ENCODE data around the gene TBX15. TPM values are rescaled to one million over a fixed set of nuclear protein-coding genes. Genes with fewer than 3 reads are reported as not detected.

Gene TBX15
- total RNA-seq, 1 donor from 2014 or later: 0.07 TPM

DNA sequence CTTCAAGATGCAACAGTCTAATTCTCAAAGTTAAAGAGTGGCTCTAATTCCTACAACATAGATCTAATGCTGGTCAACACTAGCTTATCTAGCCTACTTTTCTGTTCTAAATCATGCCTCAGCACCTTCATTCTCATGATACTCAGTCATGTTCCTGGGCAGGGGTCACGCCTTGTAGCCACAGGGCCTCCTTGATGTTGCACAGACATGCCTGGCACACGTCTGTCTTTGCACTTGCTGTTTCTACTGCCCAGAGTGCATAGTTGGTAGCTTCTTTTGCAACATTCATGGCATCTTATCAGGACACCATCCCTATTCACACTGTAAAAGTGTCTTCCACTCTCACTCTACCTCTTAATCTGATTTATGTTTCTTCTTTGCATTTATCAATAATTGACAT lies 76.6 kb downstream of the TBX15 start:
- Mint-ChIP-seq H3K27me3 (ENCODE audit: low read depth, unreplicated experiment) (peaks cover 4% of the 10 kb centered on the region), H3K4me3 (ENCODE audit: unreplicated experiment) (no peak overlapping the region), H3K4me1 (ENCODE audit: low read depth, unreplicated experiment) (no peaks in the 10 kb centered on the region), H3K36me3 (ENCODE audit: low read depth, unreplicated experiment) (no peaks in the 10 kb centered on the region), H3K27ac (ENCODE audit: unreplicated experiment) (no peak overlapping the region), H3K9me3 (ENCODE audit: unreplicated experiment) (no peaks in the 10 kb centered on the region)
- Histone ChIP-seq H3K36me3 (ENCODE audit: insufficient read depth, low read length) (no peaks in the 10 kb centered on the region), H4K20me1 (ENCODE audit: insufficient read depth, low read length) (no peaks in the 10 kb centered on the region), H3K4me2 (ENCODE audit: low read length) (no peak overlapping the region), H3K9me3 (ENCODE audit: insufficient read depth, low read depth, low read length) (no peaks in the 10 kb centered on the region), H3K4me1 (ENCODE audit: insufficient read depth, low read length) (no peaks in the 10 kb centered on the region), H3K79me2 (ENCODE audit: insufficient read depth, low read length) (no peaks in the 10 kb centered on the region), H3K27me3 (ENCODE audit: insufficient read depth, low read length) (no peaks in the 10 kb centered on the region), H3K27ac (ENCODE audit: low read depth, low read length) (no peak overlapping the region), H2AFZ (ENCODE audit: low read depth, low read length) (no peak overlapping the region), H3K9ac (ENCODE audit: low read length) (no peak overlapping the region), H3K4me3 (ENCODE audit: insufficient read depth, low read depth, low read length) (no peak overlapping the region)
- TF ChIP-seq, protein P1, sequence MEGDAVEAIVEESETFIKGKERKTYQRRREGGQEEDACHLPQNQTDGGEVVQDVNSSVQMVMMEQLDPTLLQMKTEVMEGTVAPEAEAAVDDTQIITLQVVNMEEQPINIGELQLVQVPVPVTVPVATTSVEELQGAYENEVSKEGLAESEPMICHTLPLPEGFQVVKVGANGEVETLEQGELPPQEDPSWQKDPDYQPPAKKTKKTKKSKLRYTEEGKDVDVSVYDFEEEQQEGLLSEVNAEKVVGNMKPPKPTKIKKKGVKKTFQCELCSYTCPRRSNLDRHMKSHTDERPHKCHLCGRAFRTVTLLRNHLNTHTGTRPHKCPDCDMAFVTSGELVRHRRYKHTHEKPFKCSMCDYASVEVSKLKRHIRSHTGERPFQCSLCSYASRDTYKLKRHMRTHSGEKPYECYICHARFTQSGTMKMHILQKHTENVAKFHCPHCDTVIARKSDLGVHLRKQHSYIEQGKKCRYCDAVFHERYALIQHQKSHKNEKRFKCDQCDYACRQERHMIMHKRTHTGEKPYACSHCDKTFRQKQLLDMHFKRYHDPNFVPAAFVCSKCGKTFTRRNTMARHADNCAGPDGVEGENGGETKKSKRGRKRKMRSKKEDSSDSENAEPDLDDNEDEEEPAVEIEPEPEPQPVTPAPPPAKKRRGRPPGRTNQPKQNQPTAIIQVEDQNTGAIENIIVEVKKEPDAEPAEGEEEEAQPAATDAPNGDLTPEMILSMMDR (IDR thresholded peaks at IDR 0.05; ENCODE audit: insufficient read depth, low read depth, low read length): no peak
- no peak for TF ChIP-seq EZH2 (IDR thresholded peaks at IDR 0.05; ENCODE audit: insufficient read depth, low read length)
- FAIRE-seq (no peak), DNase-seq (ENCODE audit: low read depth) (no peak)

DNA sequence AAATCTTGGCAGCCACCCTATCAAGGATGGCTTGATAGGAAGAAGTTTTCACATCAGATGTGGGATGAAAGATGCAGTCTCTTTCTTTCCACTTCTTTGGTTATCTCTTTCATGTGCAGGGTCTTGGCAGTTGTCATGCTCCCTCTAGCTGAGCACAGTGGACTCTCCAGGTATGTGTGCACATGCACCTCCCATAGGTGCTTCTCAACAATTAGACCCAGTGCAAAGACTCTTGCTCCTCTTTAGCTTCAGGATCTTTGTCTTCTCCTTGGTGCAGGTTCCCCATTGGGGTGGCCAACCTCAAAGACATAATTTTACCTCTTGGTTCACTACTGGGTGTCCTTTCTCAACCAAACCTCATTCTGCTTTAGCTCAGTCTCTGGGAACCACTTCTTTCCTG lies 80.7 kb downstream of the TBX15 start:
- DNase-seq (ENCODE audit: low read depth) (no peak), FAIRE-seq (no peak)
- Histone ChIP-seq H3K27ac (ENCODE audit: low read depth, low read length) (no peak overlapping the region), H3K36me3 (ENCODE audit: insufficient read depth, low read length) (no peaks in the 10 kb centered on the region), H3K4me3 (ENCODE audit: insufficient read depth, low read depth, low read length) (no peak overlapping the region), H3K4me1 (ENCODE audit: insufficient read depth, low read length) (no peaks in the 10 kb centered on the region), H2AFZ (ENCODE audit: low read depth, low read length) (no peak overlapping the region), H3K9ac (ENCODE audit: low read length) (no peak overlapping the region), H3K9me3 (ENCODE audit: insufficient read depth, low read depth, low read length) (no peaks in the 10 kb centered on the region), H3K79me2 (ENCODE audit: insufficient read depth, low read length) (no peaks in the 10 kb centered on the region), H4K20me1 (ENCODE audit: insufficient read depth, low read length) (no peaks in the 10 kb centered on the region), H3K27me3 (ENCODE audit: insufficient read depth, low read length) (no peaks in the 10 kb centered on the region), H3K4me2 (ENCODE audit: low read length) (no peak overlapping the region)
- peaks cover 4% of the 10 kb centered on the region for H3K27me3 Mint-ChIP-seq (ENCODE audit: low read depth, unreplicated experiment)
- H3K27ac Mint-ChIP-seq (ENCODE audit: unreplicated experiment): no peak overlapping the region
- no peaks in the 10 kb centered on the region for H3K9me3 Mint-ChIP-seq (ENCODE audit: unreplicated experiment)
- H3K4me1 Mint-ChIP-seq (ENCODE audit: low read depth, unreplicated experiment): peaks cover under 1% of the 10 kb centered on the region
- TF ChIP-seq, protein P1 (IDR thresholded peaks at IDR 0.05; ENCODE audit: insufficient read depth, low read depth, low read length): no peak
- no peak for TF ChIP-seq EZH2 (IDR thresholded peaks at IDR 0.05; ENCODE audit: insufficient read depth, low read length)
- no peaks in the 10 kb centered on the region for H3K36me3 Mint-ChIP-seq (ENCODE audit: low read depth, unreplicated experiment)
- H3K4me3 Mint-ChIP-seq (ENCODE audit: unreplicated experiment): no peak overlapping the region

DNA sequence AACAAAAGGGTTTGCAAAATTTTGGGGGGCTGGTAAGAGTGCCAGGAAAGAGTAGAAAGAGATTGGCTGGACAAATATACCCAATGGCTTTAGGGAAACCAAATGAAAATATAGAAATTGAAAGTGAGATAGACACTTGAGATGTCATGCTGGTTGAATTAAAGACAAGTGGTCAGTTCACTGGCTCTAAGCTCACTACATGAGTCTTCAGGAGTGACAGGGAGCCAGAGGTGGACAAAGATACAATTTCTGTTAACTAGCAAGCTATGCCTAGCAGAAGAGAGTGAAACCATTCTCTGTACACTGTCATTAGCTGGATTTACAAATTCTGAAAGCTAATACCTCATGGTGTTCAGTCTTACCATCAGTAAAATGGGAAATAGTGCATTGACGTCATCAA lies 82.5 kb downstream of the TBX15 start:
- H3K36me3 Mint-ChIP-seq (ENCODE audit: low read depth, unreplicated experiment): no peaks in the 10 kb centered on the region
- no peak for TF ChIP-seq EZH2 (IDR thresholded peaks at IDR 0.05; ENCODE audit: insufficient read depth, low read length)
- TF ChIP-seq, protein P1 (IDR thresholded peaks at IDR 0.05; ENCODE audit: insufficient read depth, low read depth, low read length): no peak
- no peaks in the 10 kb centered on the region for H3K9me3 Mint-ChIP-seq (ENCODE audit: unreplicated experiment)
- no peak overlapping the region for H3K9ac ChIP-seq (ENCODE audit: low read length)
- H3K4me3 Mint-ChIP-seq (ENCODE audit: unreplicated experiment): no peak overlapping the region
- H4K20me1 ChIP-seq (ENCODE audit: insufficient read depth, low read length): no peaks in the 10 kb centered on the region
- FAIRE-seq: no peak
- no peaks in the 10 kb centered on the region for H3K9me3 ChIP-seq (ENCODE audit: insufficient read depth, low read depth, low read length)
- H3K4me2 ChIP-seq (ENCODE audit: low read length): no peak overlapping the region
- H3K36me3 ChIP-seq (ENCODE audit: insufficient read depth, low read length): no peaks in the 10 kb centered on the region
- H3K4me1 Mint-ChIP-seq (ENCODE audit: low read depth, unreplicated experiment): peaks cover 2% of the 10 kb centered on the region
- H3K27ac Mint-ChIP-seq (ENCODE audit: unreplicated experiment): no peak overlapping the region
- H3K79me2 ChIP-seq (ENCODE audit: insufficient read depth, low read length): no peaks in the 10 kb centered on the region
- no peaks in the 10 kb centered on the region for H3K4me1 ChIP-seq (ENCODE audit: insufficient read depth, low read length)
- peaks cover 4% of the 10 kb centered on the region for H3K27me3 Mint-ChIP-seq (ENCODE audit: low read depth, unreplicated experiment)
- no peak overlapping the region for H3K4me3 ChIP-seq (ENCODE audit: insufficient read depth, low read depth, low read length)
- no peak overlapping the region for H3K27ac ChIP-seq (ENCODE audit: low read depth, low read length)
- DNase-seq (ENCODE audit: low read depth): no peak
- no peaks in the 10 kb centered on the region for H3K27me3 ChIP-seq (ENCODE audit: insufficient read depth, low read length)
- no peak overlapping the region for H2AFZ ChIP-seq (ENCODE audit: low read depth, low read length)

All from astrocyte (in vitro differentiated cells and primary cell).